CD4-positive, alpha-beta T cell treated with Interleukin-15 for 4 hours (primary cell): ENCODE data around the gene TET1.
"Not testable (repeated sequence)": the region's sequence is repeated elsewhere in the genome, so short reads cannot be mapped to it uniquely, and the experiment has no call there.

Experiments
- DNase-seq: peaks from one replicate; pipeline ENCODE4 v3.0.0-alpha.2; 2020; ENCODE audit warnings: low spot score

TET1 gene

DNA sequence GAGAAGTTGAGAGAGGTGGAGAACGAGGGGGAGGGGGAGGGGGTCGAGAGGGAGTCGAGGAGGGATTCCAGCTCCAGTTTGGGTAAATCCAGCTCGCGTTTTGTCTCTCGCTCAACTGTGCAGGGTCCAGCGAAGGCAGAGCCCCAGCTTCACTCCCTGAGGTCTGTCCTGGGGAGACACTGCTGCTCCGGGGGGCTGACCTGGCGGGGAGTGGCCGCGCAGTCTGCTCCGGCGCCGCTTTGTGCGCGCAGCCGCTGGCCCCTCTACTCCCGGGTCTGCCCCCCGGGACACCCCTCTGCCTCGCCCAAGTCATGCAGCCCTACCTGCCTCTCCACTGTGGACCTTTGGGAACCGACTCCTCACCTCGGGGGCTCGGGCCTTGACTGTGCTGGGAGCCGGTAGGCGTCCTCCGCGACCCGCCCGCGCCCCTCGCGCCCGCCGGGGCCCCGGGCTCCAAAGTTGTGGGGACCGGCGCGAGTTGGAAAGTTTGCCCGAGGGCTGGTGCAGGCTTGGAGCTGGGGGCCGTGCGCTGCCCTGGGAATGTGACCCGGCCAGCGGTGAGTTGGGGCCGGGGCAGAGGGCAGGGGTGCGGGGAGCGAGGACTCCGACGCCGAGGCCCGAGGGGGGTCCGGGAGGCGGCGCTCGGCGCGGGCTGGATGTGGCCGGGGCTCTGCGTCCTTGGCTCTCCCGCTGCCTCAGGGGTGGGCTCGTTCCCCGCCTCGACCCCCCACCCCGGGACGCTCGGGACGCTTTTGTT is at the start of gene TET1:
Gene TET1, plus strand, starts transcription at position 152 of the 757 bp plus-strand sequence. CDS start 12,002 bp downstream, outside the sequence.
- DNase-seq = no peak

- DNase-seq = not testable (repeated sequence)
Observed at GRCh38 chr10:68516216-68516615, 43.9 kb upstream of the TET1 start.

- DNase-seq = no peak
Observed at GRCh38 chr10:68516766-68517165, 43.4 kb upstream of the TET1 start.

DNA sequence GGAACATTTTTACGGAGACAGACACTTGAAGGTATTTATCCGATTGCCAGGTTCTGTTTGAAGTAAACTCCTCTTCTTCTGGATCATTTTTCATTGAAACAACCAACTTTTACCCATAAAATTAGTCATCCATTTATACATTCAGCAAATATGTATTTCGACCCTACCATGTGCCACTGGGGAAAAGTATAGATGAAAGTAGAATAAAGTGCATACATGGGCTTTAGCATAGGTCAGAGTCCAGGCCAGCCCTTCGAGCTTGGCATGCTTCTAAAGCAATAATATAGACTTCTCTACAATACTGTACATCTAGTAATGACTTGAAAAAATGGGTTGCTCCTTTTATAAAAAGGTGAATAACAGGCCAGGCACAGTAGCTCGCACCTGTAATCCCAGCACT is 42.9 kb upstream of the TET1 start:
- no peak for DNase-seq

DNA sequence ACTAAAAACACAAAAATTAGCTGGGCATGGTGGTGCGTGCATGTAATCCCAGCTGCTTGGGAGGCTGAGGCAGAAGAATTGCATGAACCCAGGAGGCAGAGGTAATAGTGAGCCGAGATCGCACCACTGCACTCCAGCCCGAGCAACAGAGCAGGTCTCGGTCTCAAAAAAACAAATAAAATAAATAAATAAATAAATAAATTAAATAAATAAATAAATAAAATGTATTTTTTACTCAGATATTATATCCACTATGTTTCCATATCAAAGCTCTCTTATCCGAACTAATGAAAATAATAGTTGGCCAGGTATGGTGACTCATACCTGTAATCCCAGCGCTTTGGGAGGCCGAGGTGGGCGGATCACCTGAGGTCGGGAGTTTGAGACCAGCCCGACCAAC is 41.5 kb upstream of the TET1 start:
- not testable (repeated sequence) for DNase-seq

GRCh38 chr10:68525490-68526038 is 34.6 kb upstream of the TET1 start:
- not testable (repeated sequence) for DNase-seq

GRCh38 chr10:68526634-68527307 is 33.4 kb upstream of the TET1 start:
- DNase-seq = no peak

GRCh38 chr10:68536973-68537372 is 23.2 kb upstream of the TET1 start:
- no peak for DNase-seq

GRCh38 chr10:68537796-68538195 is 22.3 kb upstream of the TET1 start:
- no peak for DNase-seq

DNA sequence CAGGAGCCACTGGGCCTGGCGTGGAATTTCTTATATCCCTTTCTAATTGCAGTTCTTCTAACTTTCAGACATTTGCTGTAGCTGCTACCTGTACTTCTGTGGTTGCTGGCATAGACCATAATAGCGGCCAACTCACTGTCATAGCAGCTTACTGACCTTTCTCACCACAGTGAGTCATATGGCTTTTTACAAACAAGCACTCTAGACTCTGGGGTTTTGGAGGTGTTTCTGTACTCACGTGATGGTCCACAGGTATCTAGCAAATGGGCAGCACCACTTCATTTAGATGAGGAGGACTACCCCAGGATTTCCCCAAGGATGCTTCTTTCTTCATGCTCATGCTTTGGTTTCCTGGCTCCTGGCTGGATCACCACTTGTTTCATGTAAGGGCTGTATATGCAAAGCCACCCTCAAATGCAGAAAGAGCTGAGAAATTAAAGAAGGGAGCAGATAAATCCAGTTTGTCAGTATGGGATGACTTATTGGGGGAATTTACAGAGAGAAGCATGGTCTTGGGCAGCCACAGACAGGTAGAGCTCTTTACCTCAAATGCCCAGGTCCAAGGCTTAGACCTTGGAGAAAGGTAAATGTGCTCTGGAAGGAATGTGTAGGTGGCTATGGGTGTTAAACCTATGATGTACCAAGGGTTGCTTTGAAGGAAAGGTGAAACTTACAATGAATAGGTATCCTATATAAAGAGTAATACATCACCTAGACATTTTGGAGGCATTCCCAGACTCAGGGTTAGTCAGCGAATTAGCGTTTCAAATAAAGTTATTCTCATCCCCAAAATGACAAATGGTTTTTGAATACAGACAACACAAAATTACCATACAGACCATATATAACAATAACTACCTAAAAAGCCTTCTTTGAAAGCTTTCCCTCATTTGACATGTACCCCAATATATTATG is 16.9 kb upstream of the TET1 start:
- no peak for DNase-seq

GRCh38 chr10:68550747-68551411 is 9.3 kb upstream of the TET1 start:
- peak; percentile 41 for DNase-seq

DNA sequence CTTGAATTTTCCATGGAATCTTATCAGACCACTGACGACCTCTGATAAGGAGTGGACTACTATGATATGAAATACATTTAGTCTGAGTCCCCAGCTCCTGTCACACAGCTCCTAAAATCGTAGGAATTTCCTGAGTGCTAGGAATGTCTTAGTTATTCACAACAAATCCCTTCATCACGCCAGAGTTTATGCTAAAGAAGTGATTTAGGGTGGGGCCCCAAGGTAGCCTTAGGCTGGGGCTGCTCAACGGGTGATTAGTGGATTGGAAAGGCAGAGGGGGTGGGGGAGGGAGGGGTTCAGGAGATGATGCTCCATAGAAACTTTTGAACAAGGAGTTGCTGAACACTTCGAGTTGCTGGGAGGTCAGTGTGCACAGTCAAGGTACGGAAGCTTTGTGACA is 7.0 kb upstream of the TET1 start:
- no peak for DNase-seq

DNA sequence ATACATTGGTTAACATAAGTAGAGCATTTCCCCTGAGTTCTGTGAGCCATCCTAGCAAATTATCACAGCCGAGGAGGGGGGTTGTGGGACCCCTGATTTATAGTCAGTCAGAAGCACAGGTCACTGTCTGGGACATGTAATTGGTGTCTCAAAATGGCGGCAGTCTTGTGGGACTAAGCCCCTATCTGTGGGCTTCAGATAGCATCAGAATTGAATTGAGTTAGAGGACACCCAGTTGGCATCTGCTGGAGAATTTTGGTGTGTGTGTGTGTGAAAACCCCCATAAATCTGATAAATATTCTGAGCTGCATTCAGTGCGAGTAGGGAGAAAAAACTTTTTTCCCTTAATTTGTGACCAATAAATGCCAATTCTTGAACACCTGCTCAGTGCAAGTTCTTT is 6.5 kb upstream of the TET1 start:
- DNase-seq = no peak

- DNase-seq = no peak
Observed at GRCh38 chr10:68558478-68558877, 1.7 kb upstream of the TET1 start.

GRCh38 chr10:68559251-68559650 is 886 bp upstream of the TET1 start:
- no peak for DNase-seq

GRCh38 chr10:68559841-68560185 is 324 bp upstream of the TET1 start:
- no peak for DNase-seq

DNA sequence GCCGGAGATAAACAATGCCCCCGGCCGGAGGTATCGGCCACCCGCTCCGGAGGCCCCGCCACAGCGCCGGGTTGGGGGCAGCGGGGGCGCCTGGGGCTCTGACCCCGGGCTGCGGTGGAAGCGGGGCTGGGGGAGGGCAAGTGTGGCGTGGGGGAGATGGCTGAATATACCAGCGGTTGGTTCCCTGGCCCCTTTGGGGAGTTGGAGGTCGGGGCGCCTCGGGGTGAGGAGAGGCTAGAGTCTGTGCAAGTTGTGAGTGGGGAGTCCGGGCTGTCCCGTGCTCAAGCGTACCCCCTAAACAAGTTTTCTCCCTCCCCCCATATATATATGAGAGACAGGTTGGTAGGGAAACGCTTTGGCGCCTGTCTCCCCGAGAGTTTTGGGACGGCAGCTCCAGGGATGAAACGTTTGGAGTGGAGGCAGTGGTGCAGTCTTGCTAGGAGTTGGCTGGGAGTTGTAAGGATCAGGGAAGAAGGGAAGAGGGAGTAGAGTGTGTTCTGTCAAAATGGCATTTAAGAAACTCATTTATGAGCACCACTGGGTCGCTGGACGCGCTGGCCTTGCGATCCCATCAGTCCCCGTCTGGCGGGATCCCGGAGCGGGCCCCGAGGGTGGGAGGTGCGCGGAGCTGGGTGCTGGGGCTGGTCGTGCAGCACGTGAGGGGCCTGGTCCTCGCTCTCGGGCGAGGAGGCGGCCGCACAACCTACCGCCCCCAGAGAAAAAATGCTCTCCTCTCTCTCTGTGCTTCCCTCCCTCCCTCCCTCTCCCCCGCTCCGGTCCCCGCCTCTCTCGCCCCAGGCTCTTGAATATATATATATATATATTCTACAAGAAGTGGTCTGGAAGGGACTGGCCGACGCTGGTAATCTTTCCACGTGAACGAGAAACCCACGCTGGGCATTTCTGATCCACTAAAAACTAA is 1.1 kb downstream of the TET1 start:
- DNase-seq = no peak

DNA sequence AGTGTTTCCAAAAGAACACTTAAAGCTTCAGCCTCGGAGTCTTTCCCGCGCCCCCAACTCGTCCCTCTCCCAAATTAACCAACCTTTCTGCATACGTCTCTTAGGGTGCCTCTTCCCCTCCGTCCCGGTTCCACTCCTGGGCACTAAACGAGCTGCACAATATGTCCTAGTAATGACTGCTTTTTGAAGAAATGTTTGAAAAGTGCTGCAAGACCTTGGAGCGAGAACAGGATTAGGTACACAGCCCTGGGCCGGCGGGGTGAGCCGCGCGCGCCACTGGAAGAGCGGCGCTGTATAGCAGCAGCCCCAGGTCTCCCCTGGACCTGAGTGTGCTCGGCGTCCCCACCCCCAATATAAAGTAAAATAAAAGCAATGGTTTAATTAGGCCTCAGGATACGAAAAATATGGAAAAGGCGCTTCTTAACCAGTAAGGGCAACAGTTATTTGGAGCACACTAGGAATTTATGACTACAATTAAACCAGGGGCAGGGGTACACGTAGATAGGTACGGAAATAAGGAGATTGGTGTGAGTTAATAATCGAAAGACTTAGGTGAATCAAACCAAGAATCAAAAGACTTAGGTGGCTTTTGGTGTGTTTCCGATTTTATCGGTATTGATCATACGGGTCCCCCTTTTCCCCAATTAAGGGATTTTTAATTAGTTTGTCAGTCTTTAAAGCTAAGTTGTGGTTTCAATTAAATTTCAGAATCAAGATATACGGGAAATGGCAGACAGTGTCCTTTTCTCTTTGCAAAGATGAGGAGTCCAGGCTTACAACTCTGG is 1.9 kb downstream of the TET1 start:
- no peak for DNase-seq

DNA sequence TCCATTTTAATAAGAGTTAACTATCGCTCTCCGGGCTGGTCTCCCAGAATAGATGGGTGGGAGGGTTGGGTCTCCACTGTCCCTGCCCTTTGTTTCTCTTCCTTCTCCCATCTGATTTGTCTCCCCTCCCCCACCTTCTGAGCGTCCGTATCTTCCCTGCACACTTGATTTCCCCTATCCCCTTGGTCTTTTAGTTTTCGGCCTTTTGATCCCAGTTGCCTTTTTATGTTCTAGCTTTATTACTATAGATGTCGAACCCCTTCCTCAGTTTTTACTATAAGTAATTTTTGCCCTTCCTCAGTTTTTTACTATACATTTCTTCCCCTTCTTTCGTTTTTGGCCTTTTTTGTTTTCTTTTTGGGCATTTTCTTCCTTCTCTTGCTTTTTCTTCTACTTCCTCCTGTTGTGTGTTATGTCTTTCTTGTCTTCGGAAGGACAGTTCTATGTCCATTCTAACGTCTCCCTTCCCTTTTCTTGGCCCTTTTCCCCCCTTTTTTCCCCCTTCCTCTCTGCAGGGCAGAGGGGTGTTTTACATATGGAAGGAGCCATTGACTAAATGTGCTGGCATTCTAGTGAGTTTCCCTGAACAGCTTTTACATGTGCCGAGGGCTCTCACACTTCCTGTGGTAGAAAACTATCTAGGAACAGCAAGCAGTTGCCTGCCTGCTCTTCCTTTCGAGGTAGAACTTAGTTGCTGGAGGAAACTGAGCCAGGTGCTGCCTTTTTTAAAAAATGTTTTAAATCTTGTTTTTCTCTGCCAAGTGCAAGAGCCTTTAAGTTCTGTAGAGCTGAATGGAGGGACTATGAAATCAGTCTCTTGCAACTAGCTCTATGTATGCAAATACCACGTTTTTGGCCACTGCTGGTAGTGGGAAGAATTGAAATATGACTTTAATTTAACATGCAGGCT is 2.8 kb downstream of the TET1 start:
- DNase-seq = no peak
